Stimulated activated CD4-positive, alpha-beta T cell treated with anti-CD3 and anti-CD28 coated beads, Interleukin-1b, Interleukin-23, amount 100 ng/mL, for 1 hour (primary cell): ENCODE measurements around the gene ELMO1.

Source experiments
- DNase-seq, 2 donors: peaks; one replicate each; pipeline ENCODE4 v3.0.0-alpha.2; 2020; ENCODE audit warnings: low read depth in 2 of 2

ELMO1 gene

DNA sequence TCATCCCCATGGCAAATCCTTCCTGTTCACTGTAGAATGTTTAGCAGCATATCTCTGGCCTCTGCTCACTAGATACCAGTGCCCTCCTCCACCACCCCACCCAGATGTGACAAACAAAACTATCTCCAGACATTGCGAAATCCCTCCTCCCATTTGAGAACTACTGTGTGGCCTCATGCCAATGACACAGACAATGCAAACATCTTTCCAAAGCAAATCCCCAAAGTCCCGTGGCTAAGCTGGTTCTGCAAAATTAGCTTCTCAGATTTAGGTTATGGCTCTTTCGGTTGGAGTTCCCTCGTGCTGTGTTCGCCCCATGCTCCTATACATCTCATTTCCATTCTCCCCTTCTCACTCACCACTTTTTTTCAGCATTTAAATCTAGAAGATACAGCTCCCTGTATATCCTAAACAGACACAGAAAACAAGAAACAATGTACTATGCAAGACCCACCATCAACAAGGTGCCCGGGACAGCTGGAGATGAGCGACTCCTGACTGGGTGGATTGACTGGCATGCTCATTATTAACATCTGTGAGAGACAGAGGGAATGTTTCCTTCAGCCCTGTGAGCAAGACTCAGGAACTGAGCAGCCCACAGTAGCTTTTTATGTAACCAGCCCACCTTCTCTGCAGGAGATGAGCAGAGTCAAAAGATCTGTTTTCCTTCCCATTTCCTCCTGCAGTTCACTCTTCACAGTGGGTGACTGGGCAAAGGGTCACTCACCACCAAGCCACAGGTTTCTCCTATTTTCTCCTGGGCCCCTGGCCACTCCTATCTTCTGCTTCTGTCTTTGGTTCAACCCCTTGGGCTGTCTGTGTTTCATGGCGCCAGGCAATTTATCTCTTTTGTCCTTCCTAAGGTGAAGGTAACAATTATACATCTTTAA is 498.7 kb downstream of the ELMO1 start:
- DNase-seq, result no peak

- no peak for DNase-seq
Measured at GRCh38 chr7:36946401-36946739, 502.3 kb downstream of the ELMO1 start.

- DNase-seq, result no peak
Measured at GRCh38 chr7:36945612-36946400, 502.9 kb downstream of the ELMO1 start.

DNA sequence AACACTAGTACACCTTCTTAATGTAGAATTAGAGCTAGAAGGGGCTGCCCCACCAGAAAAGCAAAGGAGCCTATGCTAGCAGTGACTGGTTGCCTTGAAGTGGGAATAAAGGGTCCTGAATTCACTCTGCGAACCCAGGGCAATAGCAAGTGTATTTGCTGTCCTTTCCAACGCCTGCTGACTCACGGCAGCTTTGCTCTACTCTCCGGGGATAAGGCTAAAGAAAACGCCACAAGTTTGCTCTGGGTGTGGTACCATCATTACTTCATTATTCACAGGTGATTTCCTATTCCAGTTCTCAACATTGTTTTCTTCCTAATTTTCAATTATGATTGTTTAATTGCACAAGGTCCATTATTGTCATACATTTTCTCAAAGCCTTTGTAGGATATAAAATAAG is 503.8 kb downstream of the ELMO1 start:
- no peak for DNase-seq

GRCh38 chr7:36943591-36944435 is 504.9 kb downstream of the ELMO1 start:
- no peak for DNase-seq

DNA sequence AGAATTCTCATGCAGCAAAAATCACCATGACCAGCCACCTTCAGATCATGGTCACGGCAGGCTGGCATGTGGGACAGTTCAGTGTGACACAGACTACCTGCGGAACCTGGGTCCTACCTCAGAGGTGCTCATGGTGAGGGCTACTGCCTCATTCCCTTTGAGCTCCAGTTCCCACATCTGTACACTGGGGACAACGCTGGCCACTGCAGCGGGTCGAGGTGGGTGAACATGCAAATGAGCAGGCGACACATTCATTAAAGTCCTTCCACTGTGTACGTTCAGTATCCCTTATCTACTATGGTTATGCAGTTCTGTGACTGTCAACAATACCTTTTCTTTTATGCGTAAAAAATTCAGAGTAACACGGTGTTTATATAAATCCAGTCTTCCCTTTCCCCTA is 505.7 kb downstream of the ELMO1 start:
- DNase-seq, result no peak

DNA sequence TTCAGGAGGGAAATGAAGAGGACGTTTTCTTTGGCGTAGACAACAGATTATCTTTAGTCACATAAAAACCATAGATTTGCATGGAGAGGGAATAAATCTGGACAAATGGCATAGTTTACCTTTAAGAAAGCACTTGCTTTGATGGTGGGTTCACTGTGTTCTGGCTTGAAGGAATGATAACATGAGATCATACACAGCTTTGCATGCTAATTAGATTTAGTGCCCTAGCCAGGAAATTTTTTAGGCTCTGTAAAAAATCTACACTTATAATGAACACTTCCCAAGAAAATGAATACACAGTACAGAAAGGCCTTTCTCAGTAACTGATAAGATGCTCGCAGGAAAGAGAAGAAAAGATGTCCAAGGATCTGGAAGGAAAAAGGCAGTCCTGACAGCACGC is 506.1 kb downstream of the ELMO1 start:
- DNase-seq, result no peak

- DNase-seq, result no peak
Measured at GRCh38 chr7:36942025-36942424, 506.6 kb downstream of the ELMO1 start.

GRCh38 chr7:36941359-36941758 is 507.3 kb downstream of the ELMO1 start:
- no peak for DNase-seq

DNA sequence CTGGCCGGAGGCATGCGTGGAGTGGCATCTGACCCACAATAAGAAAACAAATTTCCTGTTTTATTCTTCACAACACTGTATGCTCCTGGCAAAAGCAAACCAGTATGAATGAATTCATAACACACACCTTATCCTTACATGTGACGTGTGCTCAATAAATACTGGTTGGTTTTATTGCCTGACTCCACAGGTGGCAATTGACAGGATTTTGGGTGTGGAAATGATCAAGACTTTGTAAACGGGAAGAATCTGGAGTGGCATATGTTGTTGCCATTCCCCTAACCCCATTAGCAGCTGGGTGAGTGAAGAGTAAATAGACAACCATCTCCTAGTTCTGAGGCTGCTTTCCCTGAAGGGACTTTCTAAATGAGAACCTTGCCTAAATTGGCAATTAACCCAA is 508.8 kb downstream of the ELMO1 start:
- DNase-seq, result no peak

GRCh38 chr7:36937754-36938563 is 510.7 kb downstream of the ELMO1 start:
- no peak for DNase-seq

- DNase-seq, result no peak
Measured at GRCh38 chr7:36931892-36932291, 516.8 kb downstream of the ELMO1 start.

DNA sequence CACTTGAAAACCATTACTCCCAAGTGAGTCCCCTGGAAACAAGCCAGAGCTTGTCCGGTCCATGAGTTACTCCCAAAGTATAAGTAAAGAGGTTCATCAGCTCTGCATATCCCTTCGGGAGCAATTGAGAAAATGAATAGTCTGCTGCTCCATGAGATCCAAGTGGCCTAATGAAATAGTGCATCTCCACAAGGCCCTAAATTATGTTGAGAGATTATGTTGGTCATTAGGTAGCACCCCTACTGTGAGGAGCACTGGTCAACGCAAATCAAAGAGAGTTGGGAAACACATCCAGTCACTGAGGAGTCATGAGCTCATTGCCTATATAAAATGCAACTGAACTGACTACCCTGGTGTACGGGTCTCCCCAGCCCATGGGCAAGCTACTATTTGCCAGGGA is 518.9 kb downstream of the ELMO1 start:
- no peak for DNase-seq

DNA sequence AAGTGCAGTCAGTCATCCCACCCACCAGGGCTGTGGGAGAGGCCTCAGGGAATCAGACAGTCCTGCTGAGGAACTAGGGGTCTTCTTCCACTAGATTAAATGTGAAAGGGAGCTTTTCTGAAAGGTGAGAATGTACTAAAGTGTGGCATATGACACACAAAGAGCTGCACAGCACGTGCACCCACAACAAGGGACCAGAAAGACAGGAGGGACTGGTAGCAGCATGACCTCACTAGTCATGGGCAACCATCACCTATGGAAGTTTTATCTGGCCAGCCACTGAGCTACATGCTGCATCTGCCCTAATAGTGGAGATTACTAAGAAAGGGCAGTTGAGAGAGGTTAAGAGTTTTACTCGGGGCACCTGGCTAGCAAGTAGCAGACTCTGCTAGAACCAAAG is 519.9 kb downstream of the ELMO1 start:
- DNase-seq, result no peak

DNA sequence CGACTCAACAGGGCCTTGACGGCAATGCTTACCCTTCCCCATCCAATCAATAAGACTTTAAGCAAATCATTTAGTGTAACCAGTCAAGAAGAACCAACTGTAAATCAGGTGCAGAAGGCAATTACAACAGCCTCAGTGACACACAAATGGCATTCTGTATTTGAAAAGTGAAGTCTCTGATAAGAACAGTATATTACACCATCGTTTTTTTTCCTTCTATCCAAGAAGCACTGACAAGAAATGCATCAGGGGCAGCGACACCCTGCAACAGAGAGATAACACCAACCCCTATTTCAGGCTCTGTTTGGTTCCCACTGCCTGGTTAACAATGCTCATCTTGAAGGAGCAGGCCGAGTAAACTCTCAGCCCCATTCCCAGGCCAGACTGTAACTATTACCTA is 520.4 kb downstream of the ELMO1 start:
- DNase-seq, result no peak

- DNase-seq, result no peak
Measured at GRCh38 chr7:36925691-36926090, 523.0 kb downstream of the ELMO1 start.

- DNase-seq, result no peak
Measured at GRCh38 chr7:36925207-36925606, 523.5 kb downstream of the ELMO1 start.

- no peak for DNase-seq
Measured at GRCh38 chr7:36923943-36924436, 524.7 kb downstream of the ELMO1 start.

GRCh38 chr7:36923185-36923584 is 525.5 kb downstream of the ELMO1 start:
- no peak for DNase-seq

DNA sequence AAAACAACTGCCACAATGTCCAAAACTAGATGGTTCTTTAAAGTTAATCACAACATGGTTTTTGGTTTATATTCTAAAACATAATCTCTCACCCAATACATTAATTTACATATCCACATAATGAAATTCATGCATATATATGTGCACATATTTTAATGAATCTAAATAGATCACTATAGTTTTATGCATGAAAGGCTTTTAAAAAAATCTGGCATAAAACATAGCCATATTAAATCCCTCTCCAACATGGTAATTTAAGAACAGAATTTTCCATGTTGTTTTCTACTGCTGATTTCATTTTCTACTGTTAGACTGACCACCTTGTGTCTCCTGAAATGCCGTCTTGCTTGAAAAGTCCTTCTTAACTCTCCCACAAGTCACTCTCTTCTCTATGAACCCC is 528.2 kb downstream of the ELMO1 start:
- DNase-seq, result no peak

DNA sequence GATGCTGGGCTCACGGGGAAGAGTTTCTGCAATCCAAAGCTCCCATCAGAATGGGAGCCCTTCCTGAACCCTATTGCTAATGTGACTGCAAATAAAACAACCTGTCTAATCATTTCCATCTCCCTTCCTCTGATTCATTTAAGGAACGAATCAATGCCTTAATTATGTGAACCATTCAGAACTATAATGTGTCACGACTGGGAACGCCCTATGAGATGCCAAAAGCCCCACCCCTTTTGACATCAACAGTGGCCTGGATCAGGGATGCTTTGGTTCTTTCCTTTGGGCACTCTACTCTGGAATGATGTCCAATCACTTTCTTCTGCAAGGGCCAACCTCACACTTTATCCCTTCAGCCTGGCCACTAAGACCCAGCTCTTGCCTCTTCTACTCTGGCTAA is 528.9 kb downstream of the ELMO1 start:
- no peak for DNase-seq
